ENCODE data around the gene MAPKAP1.

MAPKAP1 gene

GRCh38 chr9:125409217-125409636, 297.8 kb downstream of the MAPKAP1 start:
- no peak overlapping the region for H3K9ac ChIP-seq (ENCODE audit: low read length)
- no peak overlapping the region for H3K4me3 ChIP-seq (ENCODE audit: low read depth, low read length, poor library complexity, severe bottlenecking)

GRCh38 chr9:125407974-125408900, 298.8 kb downstream of the MAPKAP1 start:
- Histone ChIP-seq H3K27ac (ENCODE audit: low read depth, low read length, poor library complexity, severe bottlenecking) (no peak overlapping the region), H3K9me3 (ENCODE audit: low read length) (no peaks in the 10 kb centered on the region), H3K9ac (ENCODE audit: low read length) (peak overlapping the region; percentile 46; the same call in 1 of the 2 replicates), H3K36me3 (ENCODE audit: insufficient read depth, low read length) (no peaks in the 10 kb centered on the region), H3K4me1 (ENCODE audit: insufficient read depth, low read length, severe bottlenecking) (peaks cover 29% of the 10 kb centered on the region), H3K9me2 (ENCODE audit: low read depth, low read length) (no peaks in the 10 kb centered on the region), H3K27me3 (ENCODE audit: insufficient read depth, low read length) (peaks cover 5% of the 10 kb centered on the region; the same call in 1 of the 2 replicates), H3K4me3 (ENCODE audit: low read depth, low read length, poor library complexity, severe bottlenecking) (peak overlapping the region; percentile 65), H3K4me2 (ENCODE audit: low read length) (peak overlapping the region; percentile 73), H3K79me2 (ENCODE audit: insufficient read depth, low read length) (no peaks in the 10 kb centered on the region), H2AFZ (ENCODE audit: low read length) (no peak overlapping the region), H4K20me1 (ENCODE audit: insufficient read depth, low read length) (no peaks in the 10 kb centered on the region), H3F3A (ENCODE audit: insufficient read depth, low read length) (no peaks in the 10 kb centered on the region)
- TF ChIP-seq CTCF (IDR thresholded peaks at IDR 0.05; ENCODE audit: low read length) (peak; percentile 78), EZH2 (IDR thresholded peaks at IDR 0.05; ENCODE audit: borderline replicate concordance, low read length) (no peak)

More at GRCh38 chr9:125409217-125409636, 297.8 kb downstream of the MAPKAP1 start:
- Histone ChIP-seq H2AFZ (ENCODE audit: low read length) (no peak overlapping the region), H3K27ac (ENCODE audit: low read depth, low read length, poor library complexity, severe bottlenecking) (no peak overlapping the region), H3K79me2 (ENCODE audit: insufficient read depth, low read length) (no peaks in the 10 kb centered on the region), H4K20me1 (ENCODE audit: insufficient read depth, low read length) (no peaks in the 10 kb centered on the region), H3K4me1 (ENCODE audit: insufficient read depth, low read length, severe bottlenecking) (peaks cover 29% of the 10 kb centered on the region), H3K9me2 (ENCODE audit: low read depth, low read length) (no peaks in the 10 kb centered on the region), H3K9me3 (ENCODE audit: low read length) (no peaks in the 10 kb centered on the region), H3K27me3 (ENCODE audit: insufficient read depth, low read length) (peaks cover 5% of the 10 kb centered on the region; the same call in 1 of the 2 replicates), H3K36me3 (ENCODE audit: insufficient read depth, low read length) (no peaks in the 10 kb centered on the region), H3F3A (ENCODE audit: insufficient read depth, low read length) (no peaks in the 10 kb centered on the region), H3K4me2 (ENCODE audit: low read length) (no peak overlapping the region)
- no peak for TF ChIP-seq EZH2 (IDR thresholded peaks at IDR 0.05; ENCODE audit: borderline replicate concordance, low read length)
- no peak for TF ChIP-seq CTCF (IDR thresholded peaks at IDR 0.05; ENCODE audit: low read length)

- H4K20me1 ChIP-seq (ENCODE audit: insufficient read depth, low read length), result no peaks in the 10 kb centered on the region
- peak overlapping the region; percentile 65 for H3K4me3 ChIP-seq (ENCODE audit: low read depth, low read length, poor library complexity, severe bottlenecking)
- no peaks in the 10 kb centered on the region for H3K9me2 ChIP-seq (ENCODE audit: low read depth, low read length)
- H3K79me2 ChIP-seq (ENCODE audit: insufficient read depth, low read length), result no peaks in the 10 kb centered on the region
- H3F3A ChIP-seq (ENCODE audit: insufficient read depth, low read length), result no peaks in the 10 kb centered on the region
- H3K9me3 ChIP-seq (ENCODE audit: low read length), result no peaks in the 10 kb centered on the region
- H3K9ac ChIP-seq (ENCODE audit: low read length), result no peak overlapping the region; the same call in 1 of the 2 replicates
- H3K27me3 ChIP-seq (ENCODE audit: insufficient read depth, low read length), result peaks cover 5% of the 10 kb centered on the region; the same call in 1 of the 2 replicates
- H3K36me3 ChIP-seq (ENCODE audit: insufficient read depth, low read length), result no peaks in the 10 kb centered on the region
- peaks cover 29% of the 10 kb centered on the region for H3K4me1 ChIP-seq (ENCODE audit: insufficient read depth, low read length, severe bottlenecking)
- H3K27ac ChIP-seq (ENCODE audit: low read depth, low read length, poor library complexity, severe bottlenecking), result no peak overlapping the region
- TF ChIP-seq EZH2 (IDR thresholded peaks at IDR 0.05; ENCODE audit: borderline replicate concordance, low read length), result no peak
- no peak for TF ChIP-seq CTCF (IDR thresholded peaks at IDR 0.05; ENCODE audit: low read length)
- peak overlapping the region; percentile 73 for H3K4me2 ChIP-seq (ENCODE audit: low read length)
- H2AFZ ChIP-seq (ENCODE audit: low read length), result no peak overlapping the region
Observed at GRCh38 chr9:125407432-125407973, 299.5 kb downstream of the MAPKAP1 start.
